H1 (cell line): ENCODE data around the gene TCEAL7. TPM values are rescaled to one million over a fixed set of nuclear protein-coding genes. Genes with fewer than 3 reads are reported as not detected.

ENCODE experiments used
- CTCF ChIA-PET: fragments of 300-600 bp; sonication (Branson Sonifier 250); formaldehyde crosslinking; loops from one replicate; lab custom pipeline; 2021; ENCODE audit not compliant: partially characterized antibody; lab: Charles Lee
- POLR2A ChIA-PET: fragments of 300-600 bp; sonication (Branson Sonifier 250); formaldehyde crosslinking; loops from one replicate; lab custom pipeline; 2021; ENCODE audit warnings: inconsistent platforms; ENCODE audit not compliant: partially characterized antibody; lab: Charles Lee
- DNase-seq, 2 experiments: peaks; one replicate each; pipeline versions ENCODE4 v3.0.0 to v3.0.0-alpha.2; 2010 to 2022; ENCODE audit warnings: low spot score in 2 of 2, low read depth in 1 of 2, mixed read lengths in 1 of 2
- FAIRE-seq: peaks from 2 replicates; lab custom pipeline; 2011; peaks lifted over from hg19 to GRCh38; lab: Jason Lieb, UNC
- H2AFZ ChIP-seq: 2 replicates; pipeline ENCODE4 v1.8.1; 2012; ENCODE audit warnings: low read length, inconsistent platforms
- H2AK5ac ChIP-seq: 2 replicates; pipeline ENCODE4 v1.6.1; 2013; ENCODE audit warnings: low read depth, low read length
- H2BK120ac ChIP-seq: replicated peaks from 2 replicates; pipeline ENCODE3; 2013; ENCODE audit warnings: low read depth, low read length, inconsistent platforms
- H2BK12ac ChIP-seq: 2 replicates; pipeline ENCODE4 v1.6.1; 2013; ENCODE audit warnings: low read depth, low read length
- H2BK15ac ChIP-seq: 2 replicates; pipeline ENCODE4 v1.6.1; 2013; ENCODE audit warnings: low read length
- H2BK20ac ChIP-seq: 2 replicates; pipeline ENCODE4 v1.6.1; 2013; ENCODE audit warnings: low read length
- H2BK5ac ChIP-seq: 2 replicates; pipeline ENCODE4 v1.6.1; 2013; ENCODE audit warnings: low read depth, low read length
- H3K14ac ChIP-seq: 2 replicates; pipeline ENCODE4 v1.6.1; 2013; ENCODE audit warnings: inconsistent platforms; ENCODE audit not compliant: insufficient read length
- H3K18ac ChIP-seq: 2 replicates; pipeline ENCODE4 v1.6.1; 2013; ENCODE audit warnings: low read length; ENCODE audit errors: extremely low read depth
- H3K23ac ChIP-seq: 2 replicates; pipeline ENCODE4 v1.6.1; 2013; ENCODE audit warnings: inconsistent platforms; ENCODE audit not compliant: insufficient read length
- H3K23me2 ChIP-seq: 2 replicates; pipeline ENCODE4 v1.6.1; 2013; ENCODE audit warnings: low read depth, low read length
- H3K27ac ChIP-seq: 2 replicates; pipeline ENCODE4 v1.6.1; 2011; ENCODE audit warnings: low read depth, low read length, inconsistent platforms
- H3K27me3 ChIP-seq, 4 experiments: replicated peaks in 1 of 4; 1 replicate in 1 of 4; 2 replicates in 3 of 4; pipeline versions ENCODE4 v1.6.1 to v1.8.1; 2011 to 2013; ENCODE audit warnings: low read length in 3 of 4, mild to moderate bottlenecking in 3 of 4, inconsistent platforms in 2 of 4, mixed read lengths in 2 of 4, moderate library complexity in 1 of 4; ENCODE audit not compliant: control insufficient read depth in 3 of 4, insufficient read depth in 3 of 4; ENCODE audit errors: extremely low read depth in 1 of 4
- H3K36me3 ChIP-seq, 4 experiments: 2 replicates each; pipeline versions ENCODE4 v1.6.1 to v1.8.1; 2011 to 2013; ENCODE audit warnings: mild to moderate bottlenecking in 4 of 4, low read length in 3 of 4, moderate library complexity in 2 of 4, control low read depth in 1 of 4, inconsistent platforms in 1 of 4; ENCODE audit not compliant: insufficient read depth in 4 of 4, control insufficient read depth in 2 of 4
- H3K4ac ChIP-seq: replicated peaks from 2 replicates; pipeline ENCODE3; 2013; ENCODE audit warnings: low read length, low read depth, mixed read lengths, inconsistent platforms; ENCODE audit not compliant: insufficient read length
- H3K4me1 ChIP-seq, 4 experiments: replicated peaks in 1 of 4; 1 replicate in 1 of 4; 2 replicates in 3 of 4; pipeline versions ENCODE4 v1.6.1 to v1.8.1; 2011 to 2013; ENCODE audit warnings: low read length in 3 of 4, inconsistent platforms in 2 of 4, mixed read lengths in 1 of 4; ENCODE audit not compliant: insufficient read depth in 4 of 4, control insufficient read depth in 3 of 4
- H3K4me2 ChIP-seq, 2 experiments: 2 replicates each; pipeline versions ENCODE4 v1.6.1 to v1.8.1; 2011 to 2013; ENCODE audit warnings: low read depth in 2 of 2, low read length in 2 of 2, control low read depth in 1 of 2, inconsistent platforms in 1 of 2, mild to moderate bottlenecking in 1 of 2; ENCODE audit not compliant: insufficient read depth in 1 of 2
- H3K4me3 ChIP-seq, 4 experiments: fragments of 200-600, 300-600 bp in 1 of 4; sonication (generic), shearing (Covaris generic), sonication (Bioruptor Twin) in 1 of 4; 2 replicates each; pipeline versions ENCODE4 v1.5.1 to v1.8.1; 2011 to 2016; ENCODE audit warnings: low read length in 4 of 4, low read depth in 3 of 4, control low read depth in 2 of 4, inconsistent platforms in 2 of 4, mild to moderate bottlenecking in 2 of 4, mixed read lengths in 1 of 4, moderate library complexity in 1 of 4; ENCODE audit not compliant: insufficient read depth in 2 of 4; ENCODE audit errors: extremely low read depth in 1 of 4
- H3K56ac ChIP-seq: replicated peaks from 2 replicates; pipeline ENCODE3; 2013; ENCODE audit warnings: low read depth, mild to moderate bottlenecking, mixed read lengths, low read length, inconsistent platforms; ENCODE audit not compliant: insufficient read length
- H3K79me1 ChIP-seq: 2 replicates; pipeline ENCODE4 v1.6.1; 2013; ENCODE audit warnings: low read depth, low read length, control low read depth
- H3K79me2 ChIP-seq, 2 experiments: 2 replicates each; pipeline versions ENCODE4 v1.6.1 to v1.8.1; 2012 to 2013; ENCODE audit warnings: low read length in 2 of 2, mild to moderate bottlenecking in 2 of 2, inconsistent platforms in 1 of 2; ENCODE audit not compliant: insufficient read depth in 2 of 2, control insufficient read depth in 1 of 2
- H3K9ac ChIP-seq, 4 experiments: replicated peaks in 1 of 4; 1 replicate in 1 of 4; 2 replicates in 3 of 4; pipeline versions ENCODE4 v1.6.1 to v1.8.1; 2011 to 2013; ENCODE audit warnings: low read depth in 3 of 4, low read length in 3 of 4, control low read depth in 2 of 4, mild to moderate bottlenecking in 2 of 4, moderate library complexity in 2 of 4, inconsistent platforms in 1 of 4; ENCODE audit errors: extremely low read depth in 1 of 4
- H3K9me3 ChIP-seq, 2 experiments: 2 replicates each; pipeline versions ENCODE4 v1.6.1 to v1.8.1; 2012 to 2013; ENCODE audit warnings: mild to moderate bottlenecking in 2 of 2, moderate library complexity in 2 of 2, control low read depth in 1 of 2, inconsistent platforms in 1 of 2, low read depth in 1 of 2, low read length in 1 of 2, mixed read lengths in 1 of 2; ENCODE audit not compliant: insufficient read depth in 2 of 2
- H4K20me1 ChIP-seq, 2 experiments: replicated peaks in 1 of 2; 2 replicates each; pipeline versions ENCODE3 to v1.8.1; 2011 to 2013; ENCODE audit warnings: inconsistent platforms in 2 of 2, low read length in 2 of 2, mild to moderate bottlenecking in 1 of 2; ENCODE audit not compliant: insufficient read depth in 2 of 2, control insufficient read depth in 1 of 2
- H4K5ac ChIP-seq: 2 replicates; pipeline ENCODE4 v1.6.1; 2013; ENCODE audit warnings: low read length, low read depth, mixed read lengths, inconsistent platforms; ENCODE audit not compliant: insufficient read length
- H4K8ac ChIP-seq: 2 replicates; pipeline ENCODE4 v1.8.0; 2013; ENCODE audit warnings: mild to moderate bottlenecking, moderate library complexity, low read length, inconsistent platforms; ENCODE audit not compliant: insufficient read depth; ENCODE audit errors: extremely low read depth
- H4K91ac ChIP-seq: replicated peaks from 2 replicates; pipeline ENCODE3; 2013; ENCODE audit warnings: low read length, mixed read lengths, inconsistent platforms; ENCODE audit not compliant: insufficient read length
- CTCF ChIP-seq, 3 experiments: IDR thresholded peaks; 1 replicate in 2 of 3; 2 replicates in 1 of 3; pipeline versions ENCODE4 v1.5.1 to v1.6.1; 2011; ENCODE audit warnings: low read length in 3 of 3, mild to moderate bottlenecking in 3 of 3, inconsistent platforms in 2 of 3, low read depth in 1 of 3, moderate library complexity in 1 of 3; ENCODE audit not compliant: insufficient read depth in 1 of 3; ENCODE audit errors: control extremely low read depth in 1 of 3
- PHF8 ChIP-seq: fragments of 200-600 bp; sonication (generic); conservative IDR thresholded peaks from 2 replicates; pipeline ENCODE4 v1.7.1; 2012; ENCODE audit warnings: low read depth, mild to moderate bottlenecking, inconsistent platforms, low read length, moderate library complexity
- RAD21 ChIP-seq, 2 experiments: IDR thresholded peaks in 1 of 2; conservative IDR thresholded peaks in 1 of 2; 2 replicates each; pipeline ENCODE4 v1.6.1; 2011; ENCODE audit warnings: low read depth in 2 of 2, low read length in 2 of 2, improper control_type of control experiment in 1 of 2, inconsistent platforms in 1 of 2, mild to moderate bottlenecking in 1 of 2, moderate library complexity in 1 of 2
- SP2 ChIP-seq: IDR thresholded peaks from 2 replicates; pipeline ENCODE4 v1.6.1; 2012; ENCODE audit warnings: mild to moderate bottlenecking, low read length, inconsistent platforms
- SRF ChIP-seq: IDR thresholded peaks from 2 replicates; pipeline ENCODE4 v1.6.1; 2011; ENCODE audit warnings: mild to moderate bottlenecking, low read depth, low read length, moderate library complexity
- TAF1 ChIP-seq: IDR thresholded peaks from 2 replicates; pipeline ENCODE4 v1.6.1; 2011; ENCODE audit warnings: mild to moderate bottlenecking, low read depth, low read length
- WGBS, 2 experiments: shearing (Covaris generic) in 1 of 2; methylation state at CpG; one replicate each; pipeline versions ENCODE4 v1.1.6 to v1.1.7; 2013 to 2015; ENCODE audit warnings: low lambda C conversion rate in 2 of 2, mixed read lengths in 2 of 2, inconsistent platforms in 1 of 2, low coverage in 1 of 2, missing lambda C conversion rate in 1 of 2; ENCODE audit not compliant: insufficient replicate concordance in 2 of 2, insufficient coverage in 1 of 2, insufficient read length in 1 of 2; ENCODE audit errors: extremely low coverage in 1 of 2, missing lambda C conversion rate in 1 of 2; 5-methylcytosine and 5-hydroxymethylcytosine counted together
- polyA plus RNA-seq, 7 experiments: library from polyadenylated mRNA; depleted of rRNA in 3 of 7; stranded (reverse) in 5 of 7; unstranded in 2 of 7; fragments of >200 nt in 5 of 7; fragments of 200-250 nt in 2 of 7; gene quantifications; 1 replicate in 5 of 7; 2 replicates in 1 of 7; 4 replicates in 1 of 7; pipeline versions ENCODE4 v1.2.1 to v1.2.3, GENCODE V29; 2011 to 2013; ENCODE audit warnings: missing spikeins in 2 of 7, mixed read lengths in 2 of 7
- total RNA-seq: library from RNA; stranded (reverse); fragmentation: NEBNext Ultra II Directional; extraction: Animal tissue kit (Norgen Biotek cat#: 25700); gene quantifications from 2 replicates; pipeline ENCODE4 v1.2.1, GENCODE V29; 2021

TCEAL7 gene
- total and polyA plus RNA-seq, 2 of the 8 experiments (the other 6 are each of a cell fraction or from before 2014, with no cell fraction given), result 7.9 to 11.6 TPM

DNA sequence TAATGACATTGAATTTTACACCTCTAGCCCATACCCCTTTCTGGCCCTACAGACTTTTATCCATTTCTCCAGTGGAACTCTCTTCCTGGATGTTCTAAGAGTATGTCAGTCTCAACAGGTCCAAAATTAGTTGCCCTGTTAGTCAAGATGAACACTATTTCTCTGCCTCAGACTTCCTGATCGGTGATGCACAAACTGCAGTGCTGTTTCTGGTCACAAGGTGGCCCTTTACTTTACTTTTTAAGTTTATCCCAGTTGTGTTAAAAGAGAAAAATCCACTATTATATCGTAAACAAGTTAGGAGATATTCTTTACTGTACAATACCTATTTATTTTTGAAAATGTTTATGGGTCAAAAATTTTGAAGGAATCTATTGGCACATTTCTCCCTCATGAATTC lies 13.1 kb downstream of the TCEAL7 start:
- H2BK12ac ChIP-seq, result no peak overlapping the region
- H3K9me3 ChIP-seq, result no peaks in the 10 kb centered on the region
- no peak overlapping the region for H2BK20ac ChIP-seq
- no peak overlapping the region for H3K18ac ChIP-seq
- H3K23ac ChIP-seq, result no peak overlapping the region
- no peak overlapping the region for H2BK120ac ChIP-seq
- H2BK5ac ChIP-seq, result no peak overlapping the region
- H4K91ac ChIP-seq, result no peak overlapping the region
- no peak overlapping the region for H3K4me2 ChIP-seq
- no peaks in the 10 kb centered on the region for H3K79me1 ChIP-seq
- no peak overlapping the region for H3K14ac ChIP-seq
- H3K27ac ChIP-seq, result no peak overlapping the region
- H3K56ac ChIP-seq, result no peak overlapping the region
- no peak overlapping the region for H2AFZ ChIP-seq
- TF ChIP-seq SP2 (no peak), TAF1 (no peak), PHF8 (no peak), SRF (no peak), CTCF (IDR thresholded peaks at IDR 0.05; ENCODE audit: control extremely low read depth in 1 of 3, insufficient read depth in 1 of 3, low read depth in 1 of 3, low read length in 3 of 3) (peak in 2 of 3 experiments; percentile 29 to 52; a peak in 2 of 4 replicates), RAD21 (IDR thresholded peaks at IDR 0.05 in 1 of 2, conservative IDR thresholded peaks at IDR 0.05 in 1 of 2; ENCODE audit: low read depth in 2 of 2, low read length in 2 of 2) (peak; percentile 46 to 50)
- no peak overlapping the region for H2BK15ac ChIP-seq
- ChIA-PET CTCF (interaction anchor here (0.6 to 3.9 kb wide), 5 partner anchors 28 to 1480 kb away, joined by 3 to 26 read pairs (median 3); no protein-coding TSS in a partner anchor), POLR2A (no interaction called here)
- H3K4me1 ChIP-seq, result no peaks in the 10 kb centered on the region; a peak in 3 of 7 replicates
- FAIRE-seq, result no peak
- no peaks in the 10 kb centered on the region for H3K36me3 ChIP-seq
- no peak for DNase-seq
- no peak overlapping the region for H4K5ac ChIP-seq
- no peak overlapping the region for H3K4ac ChIP-seq
- WGBS, 2 experiments, result 54% methylated on average over 2 of the region's 2 CpGs; no CpG with 5 or more reads in 1 of the 2 experiments
- H4K8ac ChIP-seq, result no peak overlapping the region
- H3K4me3 ChIP-seq, result no peak overlapping the region
- H3K9ac ChIP-seq, result no peak overlapping the region
- no peaks in the 10 kb centered on the region for H3K27me3 ChIP-seq
- no peaks in the 10 kb centered on the region for H3K79me2 ChIP-seq
- H4K20me1 ChIP-seq, result no peaks in the 10 kb centered on the region
- H3K23me2 ChIP-seq, result peaks cover 4% of the 10 kb centered on the region; the same call in 1 of the 2 replicates
- no peak overlapping the region for H2AK5ac ChIP-seq
